ENCODE data around the gene SIL1.

The SIL1 gene

GRCh38 chr5:138975098-138975847 is 222.9 kb downstream of the SIL1 start:
- peak; percentile 74 for DNase-seq

GRCh38 chr5:138974227-138975063 is 223.7 kb downstream of the SIL1 start:
- DNase-seq = peak; percentile 73

GRCh38 chr5:138972836-138973235 is 225.3 kb downstream of the SIL1 start:
- no peak for DNase-seq

- DNase-seq = no peak
Measured at GRCh38 chr5:138972230-138972629, 225.9 kb downstream of the SIL1 start.

GRCh38 chr5:138969323-138970002 is 228.7 kb downstream of the SIL1 start:
- no peak for DNase-seq

- DNase-seq = no peak
Measured at GRCh38 chr5:138968601-138969000, 229.6 kb downstream of the SIL1 start.

- peak; percentile 60 for DNase-seq
Measured at GRCh38 chr5:138967791-138968448, 230.2 kb downstream of the SIL1 start.

- no peak for DNase-seq
Measured at GRCh38 chr5:138966236-138966985, 231.8 kb downstream of the SIL1 start.

GRCh38 chr5:138965626-138966025 is 232.5 kb downstream of the SIL1 start:
- DNase-seq = no peak

- no peak for DNase-seq
Measured at GRCh38 chr5:138964647-138965201, 233.4 kb downstream of the SIL1 start.

- no peak for DNase-seq
Measured at GRCh38 chr5:138963763-138964371, 234.3 kb downstream of the SIL1 start.

GRCh38 chr5:138962614-138963370 is 235.4 kb downstream of the SIL1 start:
- DNase-seq = peak; percentile 32

GRCh38 chr5:138961729-138962128 is 236.4 kb downstream of the SIL1 start:
- no peak for DNase-seq

GRCh38 chr5:138961221-138961620 is 236.9 kb downstream of the SIL1 start:
- no peak for DNase-seq

GRCh38 chr5:138960145-138960692 is 237.9 kb downstream of the SIL1 start:
- DNase-seq = no peak

GRCh38 chr5:138956801-138957200 is 241.4 kb downstream of the SIL1 start:
- DNase-seq = no peak

- DNase-seq = no peak
Measured at GRCh38 chr5:138955671-138956295, 242.4 kb downstream of the SIL1 start.

GRCh38 chr5:138955013-138955660 is 243.0 kb downstream of the SIL1 start:
- no peak for DNase-seq

Measured in fibroblast of skin of scalp (primary cell).